PC-9 (cell line): ENCODE data around the gene DLGAP4. TPM values are rescaled to one million over a fixed set of nuclear protein-coding genes. Genes with fewer than 3 reads are reported as not detected.
A peak's percentile ranks its signal among the peaks of the same experiment; 100 is the strongest.

Experiments used
- BruUV-seq: library from RNA; stranded (reverse); fragments of 400-500 nt; replicated peaks from 2 replicates; lab custom pipeline; 2021; lab: Mats Ljungman, UMichigan
- CTCF ChIA-PET: fragments of 300-600 bp; sonication (Branson Sonifier 250); formaldehyde crosslinking; loops from one replicate; lab custom pipeline; 2022; ENCODE audit warnings: antibody characterized with exemption; lab: Charles Lee
- POLR2A ChIA-PET: fragments of 300-600 bp; sonication (Branson Sonifier 250); formaldehyde crosslinking; loops from one replicate; lab custom pipeline; 2022; ENCODE audit warnings: antibody characterized with exemption; ENCODE audit not compliant: unreplicated experiment; lab: Charles Lee
- DNase-seq, 2 experiments: peaks; one replicate each; pipeline versions ENCODE4 v3.0.0 to v3.0.0-alpha.2; 2015 to 2022; ENCODE audit warnings: mixed read lengths in 1 of 2
- H2AFZ ChIP-seq: fragments of 200-600 bp; sonication (generic); 2 replicates; pipeline ENCODE4 v1.8.1; 2017; ENCODE audit warnings: antibody characterized with exemption
- H3F3A ChIP-seq: fragments of 200-600 bp; sonication (generic); 2 replicates; pipeline ENCODE4 v1.8.1; 2017; ENCODE audit warnings: antibody characterized with exemption, mild to moderate bottlenecking, low read depth; ENCODE audit not compliant: insufficient read depth
- H3K27ac ChIP-seq: fragments of 200-600 bp; sonication (generic); 2 replicates; pipeline ENCODE4 v1.6.1; 2016; ENCODE audit warnings: mixed run types
- H3K27me3 ChIP-seq: fragments of 200-600 bp; sonication (generic); 2 replicates; pipeline ENCODE4 v1.6.1; 2016; ENCODE audit warnings: low read depth, mixed run types; ENCODE audit not compliant: insufficient read depth
- H3K36me3 ChIP-seq: fragments of 200-600 bp; sonication (generic); 2 replicates; pipeline ENCODE4 v1.6.1; 2016; ENCODE audit warnings: low read depth, mixed run types
- H3K4me1 ChIP-seq: fragments of 200-600 bp; sonication (generic); replicated peaks from 2 replicates; pipeline ENCODE4 v1.6.1; 2016; ENCODE audit warnings: mixed run types; ENCODE audit not compliant: insufficient read depth
- H3K4me2 ChIP-seq: fragments of 200-600 bp; sonication (generic); 2 replicates; pipeline ENCODE4 v1.6.1; 2017; ENCODE audit warnings: mixed run types
- H3K4me3 ChIP-seq: fragments of 200-600 bp; sonication (generic); 2 replicates; pipeline ENCODE4 v1.6.1; 2016; ENCODE audit warnings: mixed run types
- H3K79me2 ChIP-seq: fragments of 200-600 bp; sonication (generic); 2 replicates; pipeline ENCODE4 v1.6.1; 2017; ENCODE audit warnings: low read depth, mixed run types
- H3K9me2 ChIP-seq: fragments of 200-600 bp; sonication (generic); 2 replicates; pipeline ENCODE4 v1.8.1; 2017; ENCODE audit warnings: mild to moderate bottlenecking; ENCODE audit not compliant: insufficient read depth
- H3K9me3 ChIP-seq: fragments of 200-600 bp; sonication (generic); 2 replicates; pipeline ENCODE4 v1.8.1; 2016; ENCODE audit warnings: low read depth; ENCODE audit not compliant: insufficient read depth
- H4K20me1 ChIP-seq: fragments of 200-600 bp; sonication (generic); 2 replicates; pipeline ENCODE4 v1.8.1; 2017; ENCODE audit not compliant: insufficient read depth
- CTCF ChIP-seq: fragments of 200-600 bp; sonication (generic); conservative IDR thresholded peaks from 2 replicates; pipeline ENCODE4 v1.6.1; 2017; ENCODE audit warnings: mixed run types, antibody characterized with exemption, mild to moderate bottlenecking, moderate library complexity
- EZH2 ChIP-seq: fragments of 200-600 bp; sonication (generic); IDR thresholded peaks from 2 replicates; pipeline ENCODE4 v1.8.0; 2017; ENCODE audit warnings: antibody characterized with exemption, low read depth
- intact Hi-C: fragments of 100-400 bp; cut with micrococcal nuclease; formaldehyde crosslinking; loops from one replicate; pipeline ENCODE4 v1.10.0; 2022; ENCODE audit not compliant: unreplicated experiment
- total RNA-seq: library from RNA; stranded (reverse); gene quantifications from 2 replicates; pipeline ENCODE4 v1.2.3, GENCODE V29; 2021

DLGAP4 gene
- total RNA-seq, 1 experiment from 2014 or later: 62.6 TPM

GRCh38 chr20:36272547-36273220, 33.5 kb upstream of the DLGAP4 start:
- Histone ChIP-seq H3K9me2 (no peaks in the 10 kb centered on the region), H3K4me1 (no peaks in the 10 kb centered on the region), H2AFZ (no peak overlapping the region), H3K4me2 (no peak overlapping the region), H3K4me3 (no peak overlapping the region), H3K27ac (no peak overlapping the region), H3K9me3 (no peaks in the 10 kb centered on the region), H3K79me2 (no peaks in the 10 kb centered on the region), H3K27me3 (peaks cover 23% of the 10 kb centered on the region), H4K20me1 (no peaks in the 10 kb centered on the region), H3K36me3 (no peaks in the 10 kb centered on the region), H3F3A (no peaks in the 10 kb centered on the region)
- ChIA-PET CTCF (interaction anchor here (0.6 to 1.2 kb wide), 3 partner anchors 127 to 190 kb away, joined by 3 to 6 read pairs (median 3); no protein-coding TSS in a partner anchor), POLR2A (interaction anchor here (0.6 kb wide), 1 partner anchor 675 kb away, joined by 4 read pairs; no protein-coding TSS in a partner anchor)
- intact Hi-C loops: loop anchor here (1.0 kb wide), 1 partner anchor 167 kb away; no protein-coding TSS in a partner anchor
- BruUV-seq: no TSS peak
- TF ChIP-seq CTCF (no peak), EZH2 (no peak)
- DNase-seq: no peak

GRCh38 chr20:36273414-36274180, 32.5 kb upstream of the DLGAP4 start:
- Histone ChIP-seq H2AFZ (no peak overlapping the region), H4K20me1 (no peaks in the 10 kb centered on the region), H3K27ac (no peak overlapping the region), H3F3A (no peaks in the 10 kb centered on the region), H3K4me3 (no peak overlapping the region), H3K9me3 (no peaks in the 10 kb centered on the region), H3K27me3 (peaks cover 32% of the 10 kb centered on the region), H3K4me1 (no peaks in the 10 kb centered on the region), H3K4me2 (no peak overlapping the region), H3K79me2 (no peaks in the 10 kb centered on the region), H3K9me2 (no peaks in the 10 kb centered on the region), H3K36me3 (no peaks in the 10 kb centered on the region)
- peak; percentile 57 for TF ChIP-seq CTCF
- TF ChIP-seq EZH2: no peak
- intact Hi-C loops: loop anchor here (1.0 kb wide), 1 partner anchor 166 kb away; no protein-coding TSS in a partner anchor
- DNase-seq: peak in 1 of 2 experiments; percentile 15
- ChIA-PET CTCF (interaction anchor here (0.6 to 1.2 kb wide), 3 partner anchors 18 to 166 kb away, joined by 3 to 6 read pairs (median 5); no protein-coding TSS in a partner anchor), POLR2A (interaction anchor here (0.6 kb wide), 1 partner anchor 674 kb away, joined by 4 read pairs; no protein-coding TSS in a partner anchor)
- BruUV-seq: no TSS peak

- Histone ChIP-seq H3K4me2 (no peak overlapping the region), H3K27me3 (peaks cover 35% of the 10 kb centered on the region), H3K9me3 (no peaks in the 10 kb centered on the region), H3K4me1 (no peaks in the 10 kb centered on the region), H3K4me3 (no peak overlapping the region), H3K36me3 (no peaks in the 10 kb centered on the region), H3K79me2 (no peaks in the 10 kb centered on the region), H3K9me2 (no peaks in the 10 kb centered on the region), H3K27ac (no peak overlapping the region), H2AFZ (no peak overlapping the region), H4K20me1 (no peaks in the 10 kb centered on the region), H3F3A (no peaks in the 10 kb centered on the region)
- no TSS peak for BruUV-seq
- TF ChIP-seq EZH2: no peak
- TF ChIP-seq CTCF: no peak
- no peak for DNase-seq
- intact Hi-C loops: no loop called here
- POLR2A ChIA-PET: no interaction called here
- CTCF ChIA-PET: interaction anchor here (1.2 kb wide), 1 partner anchor 125 kb away, joined by 6 read pairs; no protein-coding TSS in a partner anchor
These were observed 31.8 kb upstream of the DLGAP4 start for GRCh38 chr20:36274181-36274841.
